HG02943 (cell line): Measurements from ENCODE around the gene GABRR1.
"Not testable (repeated sequence)": the region's sequence is repeated elsewhere in the genome, so short reads cannot be mapped to it uniquely, and the experiment has no call there.

ENCODE experiments used
- ATAC-seq: cut with Tn5 transposase; IDR thresholded peaks from one replicate; pipeline ENCODE4 v1.9.1; 2021; ENCODE audit warnings: mild to moderate bottlenecking, low read depth, moderate library complexity; ENCODE audit not compliant: unreplicated experiment

Gene GABRR1

DNA sequence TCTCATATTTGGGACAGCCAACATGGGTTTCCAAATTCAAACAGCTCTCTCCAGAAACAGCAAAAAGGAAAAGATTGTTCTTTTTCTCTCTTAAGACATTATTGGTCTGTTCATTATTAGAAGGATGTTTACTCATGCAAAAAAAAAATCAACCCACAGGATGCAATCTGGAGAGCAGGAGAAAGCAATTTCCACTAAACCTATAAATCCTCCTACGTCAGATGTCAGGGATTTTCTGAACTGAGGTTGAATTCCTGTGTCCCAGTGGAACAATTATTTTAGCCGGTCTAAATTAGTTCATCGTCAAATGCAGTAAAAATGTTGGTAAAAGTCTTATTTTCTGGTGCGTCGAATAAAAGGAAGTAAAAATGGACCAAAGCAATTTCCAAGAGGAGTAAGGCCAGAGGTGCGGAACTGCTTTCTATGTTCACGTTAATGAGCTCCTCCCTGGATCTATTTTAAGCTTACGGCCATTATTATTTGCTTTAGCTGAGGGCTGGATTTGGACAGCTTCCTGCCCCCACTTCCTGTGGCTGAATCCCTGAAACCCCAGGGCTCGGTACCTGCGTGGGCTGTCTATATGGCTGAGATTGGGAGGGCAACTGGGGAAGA, at the start of gene GABRR1:
Gene GABRR1 (minus strand): TSS at position 60 of the 612 bp plus-strand sequence. CDS start 36 bp downstream, at position 24.
- ATAC-seq = no peak

DNA sequence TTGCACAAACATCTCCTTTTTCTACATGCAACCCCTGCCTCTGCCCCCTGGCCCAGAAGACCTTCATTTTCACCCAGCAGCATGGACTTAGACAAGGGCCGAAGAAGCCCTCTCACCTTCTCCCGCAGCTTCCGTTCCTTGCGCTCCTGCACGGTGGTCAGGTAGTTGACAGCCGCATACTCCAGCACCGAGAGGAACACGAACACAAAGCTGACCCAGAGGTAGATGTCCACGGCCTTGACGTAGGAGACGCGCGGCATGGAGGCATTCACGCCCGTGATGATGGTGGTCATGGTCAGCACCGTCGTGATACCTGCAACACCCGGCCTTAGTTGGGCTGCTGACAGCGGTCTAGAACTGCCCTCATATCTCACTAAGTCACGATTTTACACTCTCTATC, 47.1 kb upstream of the GABRR1 start:
- no peak for ATAC-seq

DNA sequence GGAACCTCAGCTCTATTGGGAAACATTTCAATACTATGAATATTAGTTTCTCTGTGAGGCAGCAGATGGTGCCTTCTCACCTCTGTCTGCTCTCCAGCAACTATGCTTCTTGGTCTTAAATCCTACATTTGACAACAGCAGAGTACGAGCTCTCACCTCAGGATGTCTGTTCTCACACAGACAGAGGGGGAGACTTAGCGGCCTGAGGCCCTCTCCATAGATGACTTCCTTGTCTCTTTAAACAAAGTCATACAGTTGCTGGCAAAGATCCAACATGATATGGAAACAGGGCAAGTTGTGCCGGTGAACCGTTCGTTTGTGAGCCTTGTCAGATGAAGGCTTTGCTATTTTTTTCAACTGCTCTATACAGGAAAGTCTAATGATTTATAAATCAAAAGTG, 43.7 kb upstream of the GABRR1 start:
- ATAC-seq = no peak

DNA sequence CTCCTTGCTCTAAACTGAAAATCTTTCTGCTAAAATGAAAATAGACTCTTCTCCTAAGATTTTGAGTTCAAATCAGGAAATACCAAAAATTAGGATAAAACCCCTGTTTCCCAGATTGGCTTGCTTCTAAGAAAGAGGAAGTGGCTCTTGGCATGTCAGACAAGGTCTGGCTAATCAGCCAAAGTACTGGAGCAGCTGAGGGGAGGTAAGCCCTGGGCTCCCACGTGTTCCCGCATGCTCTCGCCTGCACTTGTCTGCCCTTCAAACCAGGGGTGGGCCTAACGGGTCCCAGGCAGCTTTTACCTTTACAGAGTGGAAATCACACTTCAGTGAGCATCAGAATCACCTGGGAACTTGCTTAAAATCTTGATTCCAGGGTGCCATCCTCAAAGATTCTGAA, 43.2 kb upstream of the GABRR1 start:
- ATAC-seq = no peak

DNA sequence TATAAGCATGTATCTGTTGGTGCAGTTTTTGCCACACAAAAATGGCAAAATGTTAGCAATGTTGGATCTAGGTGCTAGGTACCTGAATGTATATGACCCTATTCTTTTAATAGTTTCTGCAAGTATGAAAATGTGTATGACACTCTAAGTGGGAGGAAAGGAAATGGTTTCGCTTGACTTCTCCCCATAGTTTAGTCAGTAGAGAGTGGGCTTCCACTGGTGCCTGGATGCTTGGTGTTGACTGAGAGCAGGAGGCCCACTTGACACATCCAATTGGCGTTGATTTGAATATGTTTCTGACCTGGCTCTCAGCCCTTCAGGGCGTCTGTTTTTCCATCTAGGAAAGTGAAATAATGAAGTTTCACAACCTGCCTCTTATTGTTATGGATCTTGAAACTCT, 41.8 kb upstream of the GABRR1 start:
- no peak for ATAC-seq

DNA sequence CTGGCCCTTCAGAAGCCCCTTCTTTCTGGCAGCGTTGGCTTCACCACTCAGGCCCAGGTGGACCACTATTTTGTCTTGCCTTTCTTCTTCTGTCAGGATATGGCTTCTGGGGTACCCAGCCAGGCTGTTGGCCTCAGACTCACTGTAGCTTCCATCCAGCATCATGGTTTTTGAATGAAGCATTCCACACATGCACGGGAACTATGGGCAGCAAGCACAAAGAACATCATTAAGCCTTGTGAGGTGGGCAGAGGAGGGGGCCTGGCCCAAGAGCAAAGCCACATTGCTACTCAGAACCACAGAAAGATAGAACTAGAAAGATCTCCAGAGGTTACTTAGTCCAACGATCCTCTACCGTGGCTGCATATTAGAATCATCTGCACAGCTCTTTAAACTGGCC, 40.6 kb upstream of the GABRR1 start:
- no peak for ATAC-seq

- ATAC-seq = no peak
These were observed 40.2 kb upstream of the GABRR1 start for GRCh38 chr6:89257346-89257745.

DNA sequence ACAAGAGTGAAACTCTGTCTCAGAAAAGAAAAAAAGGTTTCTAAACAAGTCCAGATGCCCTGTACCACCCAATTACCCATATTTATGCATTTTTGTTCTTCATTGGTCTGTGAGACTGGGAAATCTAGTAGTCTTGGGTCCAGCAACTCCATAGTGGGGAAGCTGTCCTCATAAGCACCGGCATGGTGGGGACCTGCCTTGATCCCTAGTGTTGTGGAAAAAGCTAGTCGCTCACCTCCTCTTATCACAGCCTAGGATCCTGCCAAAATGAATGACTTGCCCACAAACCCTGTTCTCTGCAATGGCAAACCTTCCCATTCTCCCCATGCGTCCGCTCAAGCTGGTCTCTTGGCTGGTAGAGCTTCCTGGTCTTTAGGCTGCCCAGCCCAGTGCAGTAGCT, 38.3 kb upstream of the GABRR1 start:
- no peak for ATAC-seq

GRCh38 chr6:89254569-89254968, 37.4 kb upstream of the GABRR1 start:
- no peak for ATAC-seq

DNA sequence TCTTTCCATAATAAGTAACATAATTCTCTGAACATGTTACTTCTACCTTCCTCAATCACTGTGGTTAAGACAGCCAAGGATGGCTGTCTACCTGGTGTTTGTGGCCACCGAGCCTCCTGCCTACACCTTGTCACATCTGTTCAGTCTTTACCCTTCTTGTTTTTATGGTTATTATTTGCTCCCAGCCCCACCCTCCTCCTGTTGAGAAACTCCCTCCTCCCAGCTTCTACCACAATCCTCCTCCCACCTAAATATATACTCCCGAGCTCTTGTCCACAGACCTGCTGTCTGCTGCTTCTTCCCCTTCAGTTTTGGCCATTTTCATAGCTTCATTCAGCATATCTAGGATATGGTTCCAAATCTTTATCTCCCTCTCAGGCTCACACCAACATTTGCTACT, 35.7 kb upstream of the GABRR1 start:
- ATAC-seq = no peak

DNA sequence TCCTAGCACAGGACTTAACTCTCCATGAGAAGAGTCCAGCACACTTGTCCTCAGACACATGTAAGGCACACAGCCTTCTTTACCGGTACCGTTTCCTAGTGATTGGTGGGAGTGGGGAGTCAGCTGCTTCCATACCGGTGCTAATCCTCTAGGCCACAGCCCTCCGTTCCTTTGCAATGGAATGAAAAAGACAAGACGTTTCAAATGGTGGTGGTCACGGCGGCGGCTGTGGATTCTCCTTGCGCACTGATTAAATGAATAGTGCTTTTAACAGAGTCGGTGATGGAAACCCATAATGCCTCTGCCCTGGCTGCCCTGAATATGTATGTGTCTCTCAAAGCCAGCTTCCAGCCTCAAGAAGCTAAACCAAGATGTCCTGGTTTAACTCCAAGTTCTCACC, 34.8 kb upstream of the GABRR1 start:
- ATAC-seq = no peak

- ATAC-seq = no peak
These were observed 34.0 kb upstream of the GABRR1 start for GRCh38 chr6:89251170-89251569.

- no peak for ATAC-seq
These were observed 33.1 kb upstream of the GABRR1 start for GRCh38 chr6:89250239-89250638.

DNA sequence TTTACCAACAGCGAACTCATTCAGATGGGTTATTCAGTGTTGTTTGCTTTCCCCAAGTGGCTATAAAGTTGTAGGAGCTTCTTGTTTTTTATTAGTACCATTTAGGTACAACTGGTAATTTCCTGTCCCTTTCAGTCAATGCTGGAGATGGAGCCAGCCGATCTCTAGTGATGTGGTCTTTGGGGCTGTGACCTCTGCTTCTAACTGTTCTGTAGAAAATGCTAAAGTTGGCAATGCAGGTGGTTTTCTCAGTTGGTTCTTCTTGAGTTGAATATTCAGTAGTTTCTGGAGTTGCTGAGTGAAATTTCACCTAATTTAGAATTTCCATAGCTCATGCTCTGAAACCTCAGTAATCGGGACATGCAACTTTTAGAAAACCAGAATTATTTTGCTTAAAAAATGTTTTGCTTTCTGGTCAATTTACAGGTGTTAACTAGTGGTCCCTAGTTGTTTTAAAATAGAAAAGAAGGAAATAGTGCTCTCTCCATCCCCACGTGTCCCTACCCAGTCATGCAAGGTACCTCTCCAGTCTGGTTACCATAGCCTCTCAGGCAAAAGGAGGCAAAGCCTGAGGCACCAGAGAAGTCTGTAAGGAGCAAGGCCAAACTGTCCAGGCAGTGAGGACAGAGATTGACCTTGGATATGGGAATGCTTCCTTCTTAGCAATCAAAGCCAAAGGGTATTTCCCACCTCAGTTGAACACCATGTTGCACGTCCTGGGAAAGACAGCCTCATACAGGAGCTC, 27.3 kb upstream of the GABRR1 start:
- ATAC-seq = no peak

DNA sequence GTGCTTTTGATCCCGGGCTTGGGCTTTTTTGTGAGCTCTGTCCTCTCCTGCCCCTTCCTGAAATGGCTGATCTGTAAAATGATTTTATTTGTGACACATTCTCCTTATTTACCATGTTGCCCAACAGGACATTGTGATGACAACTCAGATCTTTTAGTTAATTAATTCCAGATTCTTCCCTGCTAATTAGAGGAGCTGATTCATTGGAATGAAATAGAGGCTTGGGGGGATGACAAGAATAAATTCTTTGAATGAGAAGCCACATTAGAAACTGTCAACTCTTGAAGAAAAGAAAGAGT, 26.1 kb upstream of the GABRR1 start:
- ATAC-seq = no peak

DNA sequence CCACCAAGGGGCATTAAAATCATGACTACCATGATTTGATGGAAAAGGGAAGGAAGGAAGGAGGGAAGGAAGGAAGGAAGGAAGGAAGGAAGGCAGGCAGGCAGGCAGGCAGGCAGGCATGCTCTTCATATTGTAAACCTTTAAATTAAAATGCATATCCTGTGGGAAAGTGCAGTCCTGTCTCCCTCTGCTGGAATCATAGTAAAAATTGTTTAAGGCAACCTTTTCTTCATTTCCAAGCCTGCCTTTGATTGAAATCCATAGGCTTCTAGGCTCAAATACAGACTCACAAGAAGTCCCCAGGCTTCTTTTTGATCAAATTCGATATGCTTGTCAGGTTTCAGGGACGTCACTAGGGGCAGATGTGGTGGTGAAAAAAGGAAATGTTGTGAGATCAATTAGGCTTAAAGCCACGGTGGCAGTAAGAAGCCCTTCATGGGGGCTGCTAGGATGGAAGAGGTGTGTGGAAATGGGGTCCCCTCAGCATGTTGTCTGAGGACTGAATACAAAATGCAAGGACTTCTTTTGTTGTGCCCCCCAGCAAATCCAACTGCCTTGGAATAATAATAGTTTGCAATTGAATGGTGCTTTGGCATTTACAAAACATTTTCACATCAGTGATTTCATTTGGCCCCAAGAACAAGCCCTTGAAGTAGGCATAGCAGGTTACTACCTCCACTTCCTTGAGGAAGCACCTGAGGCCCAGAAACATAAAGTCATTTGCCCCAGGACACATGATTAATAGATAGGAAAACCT, 25.6 kb upstream of the GABRR1 start:
- no peak for ATAC-seq

- ATAC-seq = no peak
These were observed 22.2 kb upstream of the GABRR1 start for GRCh38 chr6:89239338-89239737.

- ATAC-seq = no peak
These were observed 20.0 kb upstream of the GABRR1 start for GRCh38 chr6:89237158-89237557.

- not testable (repeated sequence) for ATAC-seq
These were observed 16.4 kb upstream of the GABRR1 start for GRCh38 chr6:89233605-89234004.

DNA sequence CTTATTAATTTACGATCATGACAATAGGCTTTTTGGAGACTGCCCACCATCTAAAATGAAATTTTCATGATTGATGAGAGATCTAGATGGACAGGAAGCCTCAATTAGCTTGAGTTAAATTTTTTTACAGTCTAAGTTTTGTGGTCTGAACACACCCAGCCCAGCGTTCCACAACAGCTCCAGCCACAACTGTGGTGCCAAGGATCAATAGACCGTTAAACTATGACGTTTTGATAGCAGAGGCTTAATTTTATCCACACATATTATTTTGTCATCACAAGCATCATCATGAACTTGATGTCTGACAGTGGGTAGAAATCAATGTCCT, 5.5 kb upstream of the GABRR1 start:
- no peak for ATAC-seq

GRCh38 chr6:89221971-89222711, 5.0 kb upstream of the GABRR1 start:
- ATAC-seq = no peak
